Measurements from ENCODE around the gene TXLNB. TPM values are rescaled to one million over a fixed set of nuclear protein-coding genes. Genes with fewer than 3 reads are reported as not detected.

The TXLNB gene
- total RNA-seq, 1 experiment from 2014 or later = 0.15 TPM

- no peak overlapping the region for H3K27ac Mint-ChIP-seq
- H3K4me1 Mint-ChIP-seq = peaks cover 11% of the 10 kb centered on the region
- TF ChIP-seq MAX (CRISPR knock-in tag; IDR thresholded peaks at IDR 0.05) = no peak
- TF ChIP-seq CBFB (CRISPR knock-in tag; IDR thresholded peaks at IDR 0.05; ENCODE audit: low read depth) = no peak
- no peak for TF ChIP-seq ETV6 (CRISPR knock-in tag; IDR thresholded peaks at IDR 0.05)
- TF ChIP-seq E2F1 (CRISPR knock-in tag; IDR thresholded peaks at IDR 0.05) = no peak
- TF ChIP-seq FOXK1 (CRISPR knock-in tag; IDR thresholded peaks at IDR 0.05) = no peak
- no peak for TF ChIP-seq RELA (CRISPR knock-in tag; IDR thresholded peaks at IDR 0.05; ENCODE audit: borderline replicate concordance)
- no peak for TF ChIP-seq ATF6 (CRISPR knock-in tag; IDR thresholded peaks at IDR 0.05)
- TF ChIP-seq FOXJ3 (CRISPR knock-in tag; IDR thresholded peaks at IDR 0.05; ENCODE audit: borderline replicate concordance) = no peak
- no peak for TF ChIP-seq NR3C1 (CRISPR knock-in tag; conservative IDR thresholded peaks at IDR 0.05; ENCODE audit: low read depth)
- POLR2A ChIA-PET = no interaction called here
- no peaks in the 10 kb centered on the region for H3K9me3 Mint-ChIP-seq
- no peak overlapping the region for H3K4me3 Mint-ChIP-seq
- H3K27me3 Mint-ChIP-seq (ENCODE audit: low read depth) = no peaks in the 10 kb centered on the region; the same call in 1 of the 2 replicates
- no peaks in the 10 kb centered on the region for H3K36me3 Mint-ChIP-seq
- DNase-seq (ENCODE audit: low spot score) (no peak), ATAC-seq (no peak)
- CTCF ChIA-PET = no interaction called here
These were observed 48.3 kb downstream of the TXLNB start for GRCh38 chr6:139243536-139243935.

- TF ChIP-seq ESRRA (CRISPR knock-in tag; IDR thresholded peaks at IDR 0.05; ENCODE audit: borderline replicate concordance) = no peak
- no peak for TF ChIP-seq ERG (CRISPR knock-in tag; IDR thresholded peaks at IDR 0.05)
- no peak for TF ChIP-seq KAT7 (CRISPR knock-in tag; IDR thresholded peaks at IDR 0.05; ENCODE audit: borderline replicate concordance)
- peak; percentile 78 for TF ChIP-seq MAX (CRISPR knock-in tag; IDR thresholded peaks at IDR 0.05)
- no peak for TF ChIP-seq RORB (CRISPR knock-in tag; IDR thresholded peaks at IDR 0.05)
- TF ChIP-seq SP1 (CRISPR knock-in tag; conservative IDR thresholded peaks at IDR 0.05) = no peak
- no peak for TF ChIP-seq ZNF532 (CRISPR knock-in tag; IDR thresholded peaks at IDR 0.05; ENCODE audit: borderline replicate concordance)
- TF ChIP-seq NFYB (CRISPR knock-in tag; conservative IDR thresholded peaks at IDR 0.05; ENCODE audit: low read depth) = no peak
- peaks cover 11% of the 10 kb centered on the region for H3K4me1 Mint-ChIP-seq
- DNase-seq (ENCODE audit: low spot score) (no peak), ATAC-seq (peak; percentile 38)
- ChIA-PET CTCF (interaction anchor here (2.1 to 2.6 kb wide), 2 partner anchors 8 to 23 kb away, joined by 9 to 13 read pairs; no protein-coding TSS in a partner anchor), POLR2A (no interaction called here)
- no peaks in the 10 kb centered on the region for H3K9me3 Mint-ChIP-seq
- no peaks in the 10 kb centered on the region; the same call in 1 of the 2 replicates for H3K27me3 Mint-ChIP-seq (ENCODE audit: low read depth)
- no peak overlapping the region for H3K4me3 Mint-ChIP-seq
- H3K27ac Mint-ChIP-seq = no peak overlapping the region
- H3K36me3 Mint-ChIP-seq = no peaks in the 10 kb centered on the region
These were observed 49.1 kb downstream of the TXLNB start for GRCh38 chr6:139242457-139243240.

All from WTC11 (cell line).